HG03521 (cell line): Measurements from ENCODE around the gene NINJ2.
A peak's percentile ranks its signal among the peaks of the same experiment; 100 is the strongest.
"Not testable (repeated sequence)": the region's sequence is repeated elsewhere in the genome, so short reads cannot be mapped to it uniquely, and the experiment has no call there.

ENCODE experiments used
- ATAC-seq: cut with Tn5 transposase; IDR thresholded peaks from one replicate; pipeline ENCODE4 v1.9.1; 2021; ENCODE audit warnings: mild to moderate bottlenecking, moderate library complexity; ENCODE audit not compliant: unreplicated experiment

The NINJ2 gene

DNA sequence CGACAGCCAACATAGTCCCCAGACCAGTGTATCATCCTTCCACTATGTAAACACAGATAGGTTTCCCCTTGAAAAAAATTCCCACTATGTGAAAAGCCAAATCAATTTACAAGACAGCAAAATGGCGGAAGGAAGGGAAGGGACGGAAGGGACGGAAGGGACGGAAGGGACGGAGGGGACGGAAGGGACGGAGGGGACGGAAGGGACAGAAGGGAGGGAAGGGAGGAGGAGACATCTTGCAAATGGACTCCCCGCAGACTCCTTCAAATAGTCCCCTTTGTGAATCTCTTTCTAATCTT lies 75.3 kb downstream of the NINJ2 start:
- no peak for ATAC-seq

DNA sequence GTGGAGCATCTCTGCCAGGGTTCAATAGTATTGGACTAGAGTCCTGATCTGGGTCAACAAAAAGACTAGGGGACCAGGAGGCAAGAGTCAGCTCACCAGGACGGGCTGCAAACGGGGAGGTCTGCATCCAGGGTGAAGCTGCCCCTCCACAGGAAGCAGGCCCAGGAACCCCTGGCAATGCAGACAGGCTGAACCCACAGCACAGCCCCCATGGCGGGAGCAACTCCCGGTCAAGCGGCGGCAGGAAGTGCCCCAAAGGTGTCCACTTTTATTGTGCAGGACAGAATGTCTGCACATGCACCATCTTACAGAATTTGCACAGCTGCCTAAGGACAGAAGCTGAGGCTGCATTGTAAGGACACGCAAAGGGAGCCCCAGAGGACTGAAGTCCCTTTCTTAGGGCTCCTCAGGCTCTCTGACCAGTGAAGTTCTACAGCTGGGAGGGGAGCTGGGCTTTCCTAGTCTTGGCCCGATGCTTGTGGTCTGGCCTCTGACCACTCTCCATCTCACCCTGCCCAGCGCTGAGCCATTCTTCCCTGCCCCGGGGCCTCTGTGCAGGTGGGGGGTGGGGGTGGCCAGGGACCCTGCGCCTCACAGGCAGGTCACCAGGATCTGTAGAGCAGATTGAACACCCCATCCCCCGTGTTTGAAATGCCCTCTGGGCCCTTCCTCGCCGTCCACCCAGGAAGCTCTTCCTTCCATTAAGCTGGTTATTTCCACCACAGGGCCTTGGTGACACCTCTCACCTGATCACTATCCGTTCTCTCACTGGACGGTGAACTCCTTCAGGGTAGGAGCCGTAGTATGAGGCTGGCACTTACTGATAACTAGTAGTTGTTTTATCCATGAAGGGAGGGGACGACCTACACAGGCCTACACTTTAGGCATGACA lies 75.9 kb downstream of the NINJ2 start:
- no peak for ATAC-seq

- ATAC-seq: no peak
Observed at GRCh38 chr12:586318-587071, 76.8 kb downstream of the NINJ2 start.

DNA sequence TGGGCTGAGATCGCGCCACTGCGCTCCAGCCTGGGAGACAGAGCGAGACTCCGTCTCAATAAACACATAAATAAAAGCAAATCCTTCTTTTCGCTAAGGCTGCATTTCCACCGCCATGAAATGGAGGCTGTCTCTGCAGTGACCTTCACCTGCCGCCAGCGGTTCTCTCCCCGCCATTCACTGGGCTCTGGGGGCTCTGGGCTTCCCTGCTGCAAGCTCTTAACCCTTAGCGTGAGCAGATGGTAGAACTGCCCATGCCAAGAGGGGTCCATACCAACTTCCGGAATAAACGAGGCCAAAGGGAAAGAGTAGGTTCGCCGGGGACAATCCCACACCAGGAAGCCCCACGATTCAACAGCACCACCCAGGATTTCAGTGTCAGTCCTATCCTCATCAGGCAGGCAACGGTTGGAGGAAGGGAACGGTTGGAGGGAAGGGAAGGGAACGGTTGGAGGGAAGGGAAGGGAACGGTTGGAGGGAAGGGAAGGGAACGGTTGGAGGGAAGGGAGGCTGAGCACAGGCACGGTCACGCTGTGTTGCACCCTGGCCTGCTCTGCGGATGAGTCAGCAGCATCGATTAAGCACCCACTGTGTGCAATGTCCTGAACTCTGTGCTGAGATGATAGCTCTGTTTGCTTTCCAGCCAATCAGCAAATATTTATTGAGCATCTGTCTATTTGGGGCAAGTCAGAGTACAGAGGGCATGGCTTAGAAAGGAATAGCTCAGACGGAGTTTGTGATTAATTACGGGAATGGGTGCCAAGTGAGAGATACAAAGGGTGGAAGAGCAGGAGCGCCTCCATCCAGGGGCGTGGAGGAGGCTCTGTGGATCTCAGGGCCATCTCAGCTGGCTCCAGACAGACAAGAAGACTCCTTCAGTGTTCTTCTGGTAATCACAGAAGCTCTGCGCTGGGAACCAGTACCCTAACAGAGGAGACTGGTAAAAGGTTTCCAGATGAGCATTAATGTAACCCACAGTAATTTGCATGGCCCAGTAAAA lies 77.9 kb downstream of the NINJ2 start:
- no peak for ATAC-seq

DNA sequence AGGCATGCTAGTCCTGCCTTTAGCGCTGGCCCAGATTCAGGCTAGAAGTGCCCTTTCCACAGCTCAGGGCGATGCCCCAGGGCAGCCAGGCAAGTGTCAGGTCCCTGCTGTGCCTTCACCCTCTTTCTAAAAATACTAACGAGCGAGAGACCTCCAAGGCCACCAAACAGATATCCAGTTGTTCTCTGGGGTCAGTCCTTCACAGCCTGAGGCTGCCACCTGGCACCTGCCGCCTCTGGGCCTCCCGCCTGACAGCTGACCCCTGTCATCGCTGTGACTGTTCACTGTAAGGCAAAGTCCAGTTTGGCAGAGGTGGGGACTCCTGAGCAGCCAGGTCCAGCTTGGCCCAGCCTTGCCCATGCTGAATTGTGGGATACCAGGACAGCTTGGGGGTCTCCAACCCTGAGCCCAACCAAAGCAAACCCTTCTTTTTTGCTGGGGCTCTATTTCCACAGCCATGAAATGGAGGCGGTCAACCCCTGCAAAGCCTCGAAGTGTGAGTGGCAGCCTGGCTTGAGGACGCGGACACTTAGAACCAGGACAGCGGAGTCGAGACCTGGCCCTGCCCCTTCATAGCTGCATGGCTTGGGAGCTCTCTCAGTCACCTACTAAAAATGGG lies 79.9 kb downstream of the NINJ2 start:
- ATAC-seq: no peak

- ATAC-seq: no peak
Observed at GRCh38 chr12:581746-582145, 81.5 kb downstream of the NINJ2 start.

GRCh38 chr12:581321-581720 lies 81.9 kb downstream of the NINJ2 start:
- ATAC-seq: no peak

DNA sequence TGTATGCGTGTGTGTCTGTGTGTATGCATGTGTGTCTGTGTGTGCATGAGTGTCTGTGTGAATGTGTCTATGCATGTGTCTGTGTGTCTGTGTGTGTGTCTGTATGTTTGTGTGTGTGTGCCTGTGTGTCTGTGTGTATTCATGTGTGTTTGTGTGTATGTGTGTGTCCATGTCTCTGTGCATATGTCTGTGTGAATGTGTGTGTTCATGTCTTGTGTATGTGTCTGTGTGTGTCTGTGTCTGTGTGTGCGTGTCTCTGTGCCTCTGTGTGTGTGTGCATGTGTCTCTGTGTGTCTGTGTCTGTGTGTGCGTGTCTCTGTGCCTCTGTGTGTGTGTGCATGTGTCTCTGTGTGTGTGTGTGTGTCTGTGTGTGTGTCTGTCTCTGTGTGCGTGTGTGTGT lies 82.4 kb downstream of the NINJ2 start:
- ATAC-seq: no peak

DNA sequence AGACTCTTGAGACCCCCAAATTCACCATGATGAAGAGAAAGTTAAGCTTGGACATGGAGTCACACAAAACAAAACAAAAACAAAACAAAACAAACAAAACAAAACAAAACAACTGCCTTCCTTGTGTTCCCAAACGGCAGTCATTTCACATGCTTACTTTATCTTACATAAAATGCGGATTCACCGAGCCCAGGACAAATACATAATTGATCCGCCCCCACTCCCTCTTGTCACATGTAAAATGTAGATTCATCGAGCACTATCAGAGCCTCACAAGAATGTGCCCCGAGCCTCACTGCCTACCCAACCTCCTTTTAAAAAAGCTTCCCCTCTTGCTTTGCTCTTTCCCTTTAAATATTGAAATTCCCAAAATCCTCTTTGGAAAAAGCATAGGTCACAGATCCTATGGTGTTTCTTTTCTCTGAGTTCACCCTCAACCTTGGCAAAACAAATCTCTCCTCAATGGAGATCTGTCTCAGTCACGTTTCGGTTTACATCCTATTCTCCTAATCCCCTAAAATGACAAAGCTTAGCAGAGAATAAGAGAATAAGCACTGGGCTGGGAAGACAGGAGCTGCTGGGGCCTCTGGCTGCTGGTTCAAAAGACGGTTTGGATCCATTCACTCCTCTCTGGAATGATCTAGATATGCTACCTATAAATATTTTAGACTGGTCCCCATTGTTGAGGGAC lies 83.7 kb downstream of the NINJ2 start:
- no peak for ATAC-seq

GRCh38 chr12:578748-579419 lies 84.4 kb downstream of the NINJ2 start:
- no peak for ATAC-seq

DNA sequence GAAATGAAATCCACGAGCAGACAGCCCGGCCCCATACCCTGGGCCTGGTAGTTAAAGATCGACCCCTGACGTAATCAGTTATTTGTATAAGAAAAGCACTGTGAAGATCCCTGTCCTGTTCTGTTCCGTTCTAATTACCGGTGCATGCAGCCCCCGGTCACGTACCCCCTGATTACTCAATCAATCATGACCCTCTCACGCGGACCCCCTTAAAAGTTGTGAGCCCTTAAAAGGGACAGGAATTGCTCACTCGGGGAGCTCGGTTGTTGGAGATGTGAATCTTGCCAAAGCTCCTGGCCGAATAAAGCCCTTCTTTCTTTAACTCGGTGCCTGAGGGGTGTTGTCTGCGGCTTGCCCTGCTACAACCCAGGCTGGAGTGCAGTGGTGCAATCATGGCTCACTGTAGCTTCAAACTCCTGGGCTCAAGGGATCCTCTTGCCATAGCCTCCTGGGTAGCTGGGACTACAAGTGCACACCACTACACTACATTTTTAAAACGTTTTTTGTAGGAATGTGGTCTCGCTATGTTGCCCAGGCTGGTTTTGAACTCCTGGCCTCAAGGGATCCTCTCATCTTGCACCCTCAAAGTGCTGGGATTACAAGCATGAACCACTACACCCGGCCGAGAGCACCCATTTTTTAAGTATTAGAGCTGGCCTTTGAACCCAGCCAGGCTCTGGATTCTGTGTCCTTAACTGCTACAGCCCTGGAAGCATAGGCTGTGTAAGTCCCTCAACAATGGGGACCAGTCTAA lies 85.1 kb downstream of the NINJ2 start:
- ATAC-seq: not testable (repeated sequence)

DNA sequence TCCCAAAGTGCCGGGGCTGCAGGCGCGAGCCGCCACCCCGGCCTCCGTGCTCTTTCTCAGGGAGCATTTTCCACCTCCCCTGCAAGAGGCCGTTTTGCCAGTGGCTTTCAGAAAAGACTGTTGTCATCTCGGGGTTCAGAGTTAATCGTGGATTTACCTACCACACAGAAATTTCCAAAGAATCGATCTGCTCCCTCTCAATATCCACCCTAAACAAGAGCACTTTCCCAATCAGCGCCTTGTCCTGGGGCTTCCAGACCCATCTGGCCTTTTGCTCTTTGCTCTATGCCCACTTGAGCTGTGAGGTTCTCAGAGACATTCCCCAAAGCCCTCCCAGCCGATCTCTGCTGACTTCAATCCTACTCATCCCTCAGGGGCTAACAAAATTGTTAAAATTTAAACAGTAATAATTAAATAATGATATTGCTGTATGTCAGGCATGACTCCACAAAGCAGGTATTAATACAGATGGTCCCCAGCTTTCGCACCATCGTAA lies 86.6 kb downstream of the NINJ2 start:
- no peak for ATAC-seq

DNA sequence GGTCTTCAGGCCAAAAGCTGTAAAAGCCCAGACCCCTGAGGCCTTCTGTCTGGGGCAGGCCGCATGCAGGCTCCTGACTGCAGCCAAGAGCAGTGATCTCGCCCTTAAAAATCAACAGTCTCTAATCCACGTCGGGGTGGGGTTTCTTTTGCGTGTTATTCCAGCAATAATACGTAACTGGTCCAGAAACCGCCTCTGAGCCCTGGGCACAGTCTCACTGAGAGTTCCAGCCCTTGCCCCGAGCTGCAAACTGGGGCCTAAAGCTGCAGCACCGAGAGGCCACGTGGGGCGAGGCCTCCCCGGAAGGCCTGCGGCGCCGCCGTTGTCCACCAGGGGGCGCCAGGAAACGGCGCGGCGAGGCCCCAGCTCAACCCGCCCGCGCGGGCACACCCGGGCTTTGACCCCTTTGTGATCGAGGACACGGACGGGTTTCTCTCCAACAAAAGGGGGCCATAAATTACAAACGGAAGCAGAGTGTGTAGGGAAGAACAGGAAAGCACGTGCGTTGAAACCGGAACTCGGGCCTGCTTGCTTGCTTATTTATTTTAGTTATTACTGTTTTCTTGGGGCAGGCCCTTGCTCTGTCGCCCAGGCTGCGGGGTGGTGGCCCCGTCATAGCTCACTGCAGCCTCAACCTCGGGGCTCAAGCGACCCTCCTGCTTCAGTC lies 87.2 kb downstream of the NINJ2 start:
- peak; percentile 74 for ATAC-seq

- ATAC-seq: no peak
Observed at GRCh38 chr12:575129-575502, 88.1 kb downstream of the NINJ2 start.

DNA sequence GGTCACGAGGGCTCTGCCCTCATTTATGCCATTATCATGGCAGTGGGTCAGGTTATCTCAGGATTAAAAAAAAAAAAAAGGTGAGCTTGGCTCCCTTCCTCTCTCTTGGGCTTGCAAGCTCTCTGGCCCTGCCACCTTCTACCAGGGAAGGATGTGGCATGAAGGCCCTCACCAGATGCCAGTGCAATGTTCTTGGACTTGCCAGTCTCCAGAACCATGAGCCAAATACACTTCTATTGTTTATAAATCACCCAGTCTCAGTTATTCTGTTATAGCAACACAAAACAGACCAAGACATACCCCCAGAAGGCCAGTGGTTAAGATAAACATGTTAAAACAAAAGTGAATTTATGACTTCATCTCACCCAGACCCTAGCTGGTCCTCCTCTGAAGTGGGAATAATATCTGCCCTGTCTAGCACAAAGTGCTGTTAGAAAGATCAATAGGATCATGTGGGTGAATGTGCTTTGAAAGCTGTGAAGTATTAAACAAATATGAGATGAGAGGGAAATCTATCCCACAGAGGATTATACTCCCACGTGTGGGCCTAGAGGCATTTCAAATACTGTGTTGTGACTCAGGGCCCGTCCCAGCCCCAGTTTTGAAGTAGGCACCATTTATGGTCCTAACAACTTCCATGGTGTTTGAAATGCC lies 88.6 kb downstream of the NINJ2 start:
- no peak for ATAC-seq

DNA sequence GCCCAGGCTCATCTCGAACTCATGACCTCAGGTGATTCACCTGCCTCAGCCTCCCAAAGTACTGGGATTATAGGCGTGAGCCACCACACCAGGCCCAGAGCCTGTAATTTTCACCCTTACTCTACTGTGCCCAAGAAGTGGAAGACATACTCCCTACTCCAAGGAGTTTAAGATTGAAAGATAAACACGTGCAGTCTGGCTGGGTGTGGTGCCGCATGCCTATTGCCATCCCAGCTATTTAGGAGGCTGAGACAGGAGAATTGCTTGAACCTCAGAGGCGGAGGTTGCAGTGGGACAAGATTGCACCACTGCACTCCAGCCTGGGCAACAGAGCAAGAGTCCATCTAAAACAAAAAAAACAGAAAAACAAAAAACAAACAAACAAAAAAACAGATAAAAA lies 90.0 kb downstream of the NINJ2 start:
- ATAC-seq: no peak

DNA sequence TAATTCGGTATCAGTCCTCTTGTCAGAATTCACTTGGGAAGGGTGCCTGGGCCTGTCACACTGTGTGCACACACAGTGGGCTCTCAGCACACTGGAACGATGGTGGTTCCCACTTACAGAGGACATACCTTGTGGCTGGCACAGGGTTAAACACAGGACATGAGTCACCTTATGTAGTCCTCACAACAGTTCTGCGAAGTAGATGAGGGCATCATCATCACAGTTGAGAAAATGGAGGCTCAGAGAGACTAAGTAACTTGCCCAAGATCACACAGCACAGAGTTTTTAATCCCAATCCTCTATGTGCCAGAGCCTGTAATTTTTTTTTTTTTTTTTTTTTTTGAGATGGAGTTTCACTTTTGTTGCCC lies 90.7 kb downstream of the NINJ2 start:
- no peak for ATAC-seq
